Lower lobe of right lung (tissue), 2 donors: ENCODE data around the gene JADE2. TPM values are rescaled to one million over a fixed set of nuclear protein-coding genes. Genes with fewer than 3 reads are reported as not detected.
"Not testable (repeated sequence)": the region's sequence is repeated elsewhere in the genome, so short reads cannot be mapped to it uniquely, and the experiment has no call there.

Experiments
- ATAC-seq, 2 donors: fragments of 200-7000 bp; cut with Tn5 transposase; one replicate each; pipeline ENCODE4 v1.9.1; 2020 to 2022; ENCODE audit warnings: mild to moderate bottlenecking in 2 of 2, moderate library complexity in 2 of 2
- DNase-seq: peaks from one replicate; pipeline ENCODE4 v3.0.0-alpha.2; 2020
- H3K27ac ChIP-seq: fragments of 200-600 bp; one replicate; pipeline ENCODE4 v1.8.0; 2022
- H3K27me3 ChIP-seq: fragments of 200-600 bp; one replicate; pipeline ENCODE4 v1.8.0; 2022; ENCODE audit warnings: low read depth
- H3K36me3 ChIP-seq: fragments of 200-600 bp; one replicate; pipeline ENCODE4 v1.8.0; 2022; ENCODE audit warnings: mild to moderate bottlenecking
- H3K4me1 ChIP-seq: fragments of 200-600 bp; one replicate; pipeline ENCODE4 v1.8.0; 2022
- H3K4me3 ChIP-seq: fragments of 200-600 bp; one replicate; pipeline ENCODE4 v1.8.0; 2022; ENCODE audit warnings: mild to moderate bottlenecking
- H3K9me3 ChIP-seq: fragments of 200-600 bp; one replicate; pipeline ENCODE4 v1.8.0; 2022
- intact Hi-C: fragments of 100-400 bp; cut with DNase I; formaldehyde crosslinking; loops from one replicate; pipeline ENCODE4 v1.11.0; 2022
- total RNA-seq: library from RNA; stranded (reverse); fragmentation: NEBNext Ultra II Directional; extraction: Animal tissue kit (Norgen Biotek cat#: 25700); gene quantifications from one replicate; pipeline ENCODE4 v1.2.1, GENCODE V29; 2021
- TF ChIP-seq, protein P1 (sequence below): fragments of 200-600 bp; IDR thresholded peaks from one replicate; pipeline ENCODE4 v1.8.0; 2022; ENCODE audit warnings: antibody characterized with exemption, mild to moderate bottlenecking
- donor health status: DM: no; HTN: yes; CAD: no; lungs with severe emphysema.

JADE2 gene
- total RNA-seq, 1 donor from 2014 or later = 79.4 TPM

DNA sequence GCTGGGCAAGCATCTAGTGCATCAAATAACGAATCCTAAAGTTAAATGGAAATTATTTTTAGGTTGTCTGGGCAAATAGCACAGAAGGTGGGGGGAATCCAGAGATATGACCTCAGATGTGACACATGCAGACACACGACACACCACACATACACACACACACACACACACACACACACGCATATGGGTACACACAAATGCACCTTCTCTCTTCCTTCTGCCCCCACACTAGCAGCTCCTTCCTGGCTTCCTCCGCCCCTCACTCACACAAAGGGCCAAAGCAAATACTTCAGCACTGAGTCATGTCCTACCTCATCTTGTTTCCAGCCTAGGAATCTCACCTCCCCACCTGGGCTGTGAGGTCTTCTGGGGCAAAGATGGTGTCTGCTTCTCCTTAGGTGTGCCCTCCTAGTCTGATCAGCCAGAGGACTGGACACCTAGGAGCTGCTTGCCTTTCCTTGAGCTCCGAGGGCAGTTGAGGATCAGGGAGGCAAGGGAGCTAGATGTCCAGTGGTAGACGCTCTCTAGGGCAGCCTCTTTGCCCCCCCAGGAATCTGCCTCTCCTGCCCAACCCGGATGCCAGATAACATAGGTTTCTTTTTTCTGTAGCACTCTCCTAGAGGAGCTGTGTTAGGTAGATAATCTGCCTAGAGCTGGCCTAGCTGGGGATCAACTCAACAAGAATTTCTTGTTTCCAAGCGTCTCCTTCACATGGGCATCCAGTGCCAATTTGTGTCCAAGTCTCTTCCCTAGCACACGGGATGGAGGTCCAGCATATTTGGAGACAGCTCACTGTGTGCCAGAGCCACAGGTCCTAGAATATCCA lies 14.3 kb upstream of the JADE2 start:
- no peak for DNase-seq

DNA sequence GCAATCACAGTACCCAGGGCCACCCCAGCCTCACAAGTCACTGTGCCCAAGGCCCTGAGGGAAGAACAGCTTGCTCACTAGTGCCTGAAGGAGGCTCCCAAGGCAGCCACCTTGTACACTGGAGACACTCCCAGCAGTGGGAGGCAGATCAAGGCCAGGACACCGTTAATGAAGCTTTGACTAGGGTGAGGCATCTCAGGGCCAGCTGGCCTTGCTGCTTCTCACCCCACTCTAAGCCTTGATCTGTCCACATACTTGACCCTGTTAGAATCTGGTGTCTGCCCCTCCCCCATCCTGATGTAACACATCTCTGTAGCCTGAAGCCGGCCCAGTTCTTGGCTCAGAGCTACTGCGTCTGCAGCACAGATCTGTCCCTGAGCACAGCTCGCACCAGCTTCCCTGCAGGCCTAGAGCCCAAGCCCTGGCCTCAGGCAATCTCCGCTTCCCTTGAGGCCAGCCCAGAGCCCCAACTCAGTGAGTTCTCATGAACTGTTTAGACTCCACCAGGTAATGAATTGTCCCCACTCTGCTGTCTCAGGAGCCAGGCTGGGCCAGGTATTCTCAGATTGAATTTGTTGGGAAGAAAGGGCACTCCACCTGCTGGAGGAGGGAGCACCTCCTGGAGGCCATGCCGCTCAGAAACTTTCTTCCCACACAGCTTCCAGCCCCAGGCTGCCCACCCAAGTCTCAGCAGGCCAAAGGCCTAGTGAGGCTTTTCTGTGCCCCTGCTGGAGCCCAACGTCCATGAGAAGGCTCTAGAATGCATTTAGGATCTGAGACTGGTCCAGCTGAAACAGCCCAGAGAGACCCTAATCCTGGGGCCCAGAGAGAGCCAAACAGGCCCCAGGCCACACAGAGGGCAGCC lies 13.4 kb upstream of the JADE2 start:
- no peaks in the 10 kb centered on the region for H3K27me3 ChIP-seq
- DNase-seq = peak; percentile 72
- H3K4me3 ChIP-seq = no peak overlapping the region
- H3K4me1 ChIP-seq = peaks cover 16% of the 10 kb centered on the region
- H3K9me3 ChIP-seq = no peaks in the 10 kb centered on the region
- no peaks in the 10 kb centered on the region for H3K36me3 ChIP-seq
- TF ChIP-seq, protein P1, sequence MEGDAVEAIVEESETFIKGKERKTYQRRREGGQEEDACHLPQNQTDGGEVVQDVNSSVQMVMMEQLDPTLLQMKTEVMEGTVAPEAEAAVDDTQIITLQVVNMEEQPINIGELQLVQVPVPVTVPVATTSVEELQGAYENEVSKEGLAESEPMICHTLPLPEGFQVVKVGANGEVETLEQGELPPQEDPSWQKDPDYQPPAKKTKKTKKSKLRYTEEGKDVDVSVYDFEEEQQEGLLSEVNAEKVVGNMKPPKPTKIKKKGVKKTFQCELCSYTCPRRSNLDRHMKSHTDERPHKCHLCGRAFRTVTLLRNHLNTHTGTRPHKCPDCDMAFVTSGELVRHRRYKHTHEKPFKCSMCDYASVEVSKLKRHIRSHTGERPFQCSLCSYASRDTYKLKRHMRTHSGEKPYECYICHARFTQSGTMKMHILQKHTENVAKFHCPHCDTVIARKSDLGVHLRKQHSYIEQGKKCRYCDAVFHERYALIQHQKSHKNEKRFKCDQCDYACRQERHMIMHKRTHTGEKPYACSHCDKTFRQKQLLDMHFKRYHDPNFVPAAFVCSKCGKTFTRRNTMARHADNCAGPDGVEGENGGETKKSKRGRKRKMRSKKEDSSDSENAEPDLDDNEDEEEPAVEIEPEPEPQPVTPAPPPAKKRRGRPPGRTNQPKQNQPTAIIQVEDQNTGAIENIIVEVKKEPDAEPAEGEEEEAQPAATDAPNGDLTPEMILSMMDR = peak; percentile 23
- intact Hi-C loops = no loop called here
- ATAC-seq = peak; percentile 78 to 82
- peak overlapping the region; percentile 56 for H3K27ac ChIP-seq

More for the DNA sequence above, 14.3 kb upstream of the JADE2 start:
- Histone ChIP-seq H3K9me3 (no peaks in the 10 kb centered on the region), H3K4me3 (no peak overlapping the region), H3K4me1 (peaks cover 23% of the 10 kb centered on the region), H3K27ac (peak overlapping the region; percentile 37), H3K27me3 (no peaks in the 10 kb centered on the region), H3K36me3 (no peaks in the 10 kb centered on the region)
- intact Hi-C loops = no loop called here
- peak; percentile 36 to 55 for ATAC-seq
- TF ChIP-seq, protein P1 = no peak

DNA sequence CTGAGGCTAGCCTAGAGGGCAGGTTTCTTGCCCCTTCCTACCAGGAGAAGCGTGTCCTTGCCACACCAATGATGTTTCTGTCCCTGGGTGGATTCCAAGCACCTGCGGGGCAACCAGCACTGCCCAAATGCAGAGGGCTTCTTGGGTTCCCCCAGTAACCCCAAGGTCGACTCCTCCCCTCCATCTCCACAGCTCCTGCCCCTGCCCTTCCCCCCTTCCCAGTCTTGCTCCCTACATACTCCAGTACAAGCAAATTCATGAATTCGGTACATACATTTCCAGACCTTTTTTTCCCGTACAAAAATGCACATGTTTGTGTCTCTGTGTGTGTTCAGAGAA lies 12.8 kb upstream of the JADE2 start:
- Histone ChIP-seq H3K4me3 (no peak overlapping the region), H3K36me3 (no peaks in the 10 kb centered on the region), H3K27ac (peak overlapping the region; percentile 56), H3K4me1 (peaks cover 16% of the 10 kb centered on the region), H3K27me3 (no peaks in the 10 kb centered on the region), H3K9me3 (no peaks in the 10 kb centered on the region)
- DNase-seq = no peak
- TF ChIP-seq, protein P1 = no peak
- ATAC-seq = no peak
- intact Hi-C loops = no loop called here

DNA sequence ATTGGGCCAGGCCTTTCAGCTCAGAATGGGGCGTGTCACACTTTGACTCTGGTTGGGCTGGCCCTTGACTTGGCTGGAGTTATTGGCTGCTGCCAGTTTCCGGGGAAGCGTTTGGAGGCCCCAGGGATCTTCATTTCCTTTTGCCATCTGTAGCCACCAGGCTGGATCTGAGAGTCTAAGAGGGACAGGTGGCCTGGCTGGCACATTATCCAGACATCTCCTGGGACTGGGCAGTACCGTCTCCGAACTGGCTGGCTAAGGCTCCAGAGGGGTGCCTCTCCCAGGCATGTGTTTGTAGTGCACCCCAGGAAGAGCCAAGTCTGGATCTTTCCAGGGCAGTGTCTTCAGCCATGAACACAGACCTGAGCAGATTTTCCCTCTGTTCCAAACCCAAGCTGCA lies 9.7 kb upstream of the JADE2 start:
- no peak overlapping the region for H3K27ac ChIP-seq
- H3K27me3 ChIP-seq = no peaks in the 10 kb centered on the region
- H3K4me1 ChIP-seq = peaks cover 16% of the 10 kb centered on the region
- no peaks in the 10 kb centered on the region for H3K9me3 ChIP-seq
- no peaks in the 10 kb centered on the region for H3K36me3 ChIP-seq
- DNase-seq = no peak
- intact Hi-C loops = no loop called here
- TF ChIP-seq, protein P1 = no peak
- no peak for ATAC-seq
- H3K4me3 ChIP-seq = no peak overlapping the region

DNA sequence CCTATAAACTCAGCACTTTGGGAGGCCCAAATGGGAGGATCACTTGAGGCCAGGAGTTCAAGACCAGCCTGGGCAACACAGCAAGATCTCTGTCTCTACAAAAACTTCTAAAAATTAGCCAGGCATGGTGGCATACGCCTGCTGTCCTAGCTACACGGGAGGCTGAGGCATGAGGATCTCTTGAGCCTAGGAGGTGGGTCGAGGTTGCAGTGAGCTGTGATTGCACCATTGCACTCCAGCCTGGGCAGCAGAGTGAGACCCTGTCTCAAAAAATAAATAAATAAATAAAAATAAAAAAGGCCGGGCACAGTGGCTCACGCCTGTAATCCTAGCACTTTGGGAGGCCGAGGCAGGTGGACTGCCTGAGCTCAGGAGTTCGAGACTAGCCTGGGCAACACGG lies 8.5 kb upstream of the JADE2 start:
- H3K4me3 ChIP-seq, ATAC-seq, H3K36me3 ChIP-seq, H3K4me1 ChIP-seq, intact Hi-C loops, H3K27me3 ChIP-seq, H3K9me3 ChIP-seq, DNase-seq, H3K27ac ChIP-seq: not testable (repeated sequence)

DNA sequence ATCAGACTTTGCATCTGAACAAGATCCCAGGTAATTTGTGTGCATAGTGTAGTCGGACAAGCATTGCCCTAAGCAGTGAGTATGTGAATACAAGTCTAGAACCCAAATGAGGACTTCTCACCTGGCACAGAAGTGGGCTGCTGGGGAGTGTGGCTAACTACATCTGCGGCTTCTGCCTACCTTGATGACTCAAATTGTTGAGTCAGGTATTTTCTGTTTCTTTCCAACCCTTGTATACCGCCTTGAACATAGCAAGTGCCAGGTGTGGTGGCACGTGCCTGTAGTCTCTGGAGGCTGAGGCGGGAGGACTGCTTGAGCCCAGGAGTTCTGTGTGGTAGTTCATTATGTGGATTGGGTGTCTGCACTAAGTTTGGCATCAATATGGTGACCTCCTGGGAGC lies 7.9 kb upstream of the JADE2 start:
- H3K4me3 ChIP-seq = no peak overlapping the region
- ATAC-seq (no peak), DNase-seq (no peak)
- intact Hi-C loops = no loop called here
- H3K9me3 ChIP-seq = no peaks in the 10 kb centered on the region
- no peaks in the 10 kb centered on the region for H3K36me3 ChIP-seq
- TF ChIP-seq, protein P1 = no peak
- no peak overlapping the region for H3K27ac ChIP-seq
- peaks cover 1% of the 10 kb centered on the region for H3K4me1 ChIP-seq
- no peaks in the 10 kb centered on the region for H3K27me3 ChIP-seq
